NAMALWA (cell line): ENCODE results near the gene IGBP1.
A peak's percentile ranks its signal among the peaks of the same experiment; 100 is the strongest.
"Not testable (repeated sequence)": the region's sequence is repeated elsewhere in the genome, so short reads cannot be mapped to it uniquely, and the experiment has no call there.

Experiments
- DNase-seq: peaks from one replicate; pipeline ENCODE4 v3.0.0-alpha.2; 2015; ENCODE audit warnings: low spot score

The IGBP1 gene

GRCh38 chrX:70133303-70134115 lies at the start of gene IGBP1:
IGBP1 (plus strand) TSS chrX:70133447; CDS start chrX:70133948, 501 bp downstream.
- peak; percentile 93 for DNase-seq

GRCh38 chrX:70084592-70085240 lies 48.5 kb upstream of the IGBP1 start:
- DNase-seq: no peak

- DNase-seq: no peak
These were observed 45.2 kb upstream of the IGBP1 start for GRCh38 chrX:70087857-70088630.

DNA sequence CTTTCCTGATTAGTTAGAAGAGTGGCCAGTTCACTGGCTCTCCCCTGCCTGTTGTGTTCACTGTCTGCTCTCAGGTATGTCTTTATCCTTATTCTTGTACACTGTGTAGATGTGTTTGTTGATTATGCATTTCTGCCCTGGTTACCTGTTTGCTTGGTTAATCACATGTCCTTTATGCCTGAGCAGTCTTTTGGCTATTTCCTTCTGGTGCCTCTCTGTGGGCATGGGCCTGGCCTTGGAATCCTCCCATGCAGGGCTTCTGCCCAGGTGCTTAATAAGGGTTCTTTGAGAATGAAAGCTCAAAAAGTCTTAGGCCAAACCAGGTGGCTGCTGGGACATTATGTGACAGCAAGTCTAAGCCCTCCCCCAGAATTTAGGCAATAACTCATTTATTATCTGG lies 44.5 kb upstream of the IGBP1 start:
- DNase-seq: no peak

GRCh38 chrX:70089604-70090297 lies 43.5 kb upstream of the IGBP1 start:
- DNase-seq: no peak

- no peak for DNase-seq
These were observed 41.0 kb upstream of the IGBP1 start for GRCh38 chrX:70092247-70092646.

DNA sequence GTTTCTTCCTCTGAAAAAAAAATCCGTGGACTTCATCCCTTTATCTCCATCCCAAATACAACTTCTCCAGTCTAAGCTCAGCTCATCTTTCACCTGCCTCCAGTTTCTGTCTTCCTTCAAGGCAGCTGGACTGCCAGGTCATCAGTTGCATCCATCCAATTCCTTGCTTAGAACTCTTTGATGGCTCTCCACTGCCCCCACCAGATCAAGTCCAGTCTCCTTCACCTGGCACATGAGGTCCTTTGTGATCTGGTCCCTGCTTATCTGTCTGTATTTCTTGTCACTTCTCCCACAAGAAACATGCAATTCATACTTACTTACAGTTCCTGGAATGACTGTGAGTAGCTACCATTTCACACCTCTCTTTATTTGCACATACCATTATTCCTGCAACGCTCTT lies 37.2 kb upstream of the IGBP1 start:
- DNase-seq: no peak

GRCh38 chrX:70105229-70105628 lies 28.0 kb upstream of the IGBP1 start:
- no peak for DNase-seq

GRCh38 chrX:70111436-70112026 lies 21.7 kb upstream of the IGBP1 start:
- DNase-seq: not testable (repeated sequence)

DNA sequence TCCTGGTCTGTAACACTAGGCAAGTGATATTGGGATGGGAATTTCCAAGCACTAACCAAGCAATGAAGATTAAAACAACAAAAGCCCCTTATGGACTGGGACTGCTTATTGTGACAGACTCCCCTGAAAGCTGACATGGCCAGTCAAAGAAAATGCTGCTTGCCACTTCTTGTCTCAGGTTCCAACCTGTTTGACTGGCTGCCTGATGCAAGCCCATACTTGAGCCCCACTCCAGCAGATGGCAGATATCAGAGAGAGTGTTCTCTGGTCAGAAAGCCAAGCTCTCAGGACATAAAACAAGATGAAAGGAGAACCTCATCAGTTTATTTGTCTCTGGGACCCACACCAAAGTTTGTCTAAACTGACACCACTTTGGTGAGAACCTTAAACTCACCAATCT lies 15.5 kb upstream of the IGBP1 start:
- DNase-seq: no peak

- DNase-seq: not testable (repeated sequence)
These were observed 10.2 kb upstream of the IGBP1 start for GRCh38 chrX:70123014-70123413.

DNA sequence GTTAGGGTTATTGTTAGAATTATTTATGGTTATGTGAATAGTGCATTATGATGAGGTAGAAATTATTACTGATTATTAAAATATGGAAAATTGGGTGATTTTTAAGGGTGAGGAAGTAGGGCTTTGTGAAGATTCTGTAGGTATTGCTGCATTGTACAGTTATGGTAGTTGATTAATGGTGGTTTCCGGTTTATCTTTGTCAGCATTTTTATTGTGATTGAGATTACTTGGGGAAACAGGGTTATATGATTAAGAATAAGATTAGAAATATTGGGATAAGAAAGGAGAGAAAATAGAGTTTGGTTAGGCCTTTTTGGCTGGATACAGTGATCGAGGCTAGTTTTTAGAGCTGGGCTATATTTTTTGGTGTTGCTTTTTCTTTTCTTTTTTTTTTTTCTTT lies 8.6 kb upstream of the IGBP1 start:
- DNase-seq: no peak

DNA sequence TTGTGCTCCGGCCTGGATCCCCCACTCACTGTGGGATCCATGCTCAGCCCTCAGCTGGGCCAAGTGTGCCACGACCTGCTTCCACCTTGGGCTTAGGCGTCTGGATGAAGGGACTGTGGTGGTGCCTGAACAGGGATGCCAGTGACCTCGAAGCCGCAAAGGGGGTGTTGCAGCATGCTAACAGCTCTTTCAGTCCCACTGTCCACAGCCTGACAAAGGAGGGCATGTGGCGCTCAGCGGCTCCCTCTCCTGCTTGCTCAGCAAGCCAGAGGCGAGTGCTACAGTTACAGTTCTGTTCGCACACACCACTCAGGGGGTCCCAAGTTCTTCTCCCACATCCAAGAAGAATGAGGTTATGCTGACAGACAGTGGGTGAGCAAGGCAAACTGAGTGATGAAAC lies 5.2 kb upstream of the IGBP1 start:
- no peak for DNase-seq

- no peak for DNase-seq
These were observed 3.4 kb upstream of the IGBP1 start for GRCh38 chrX:70129816-70130215.

GRCh38 chrX:70132224-70132623 lies 1.0 kb upstream of the IGBP1 start:
- peak; percentile 39 for DNase-seq

DNA sequence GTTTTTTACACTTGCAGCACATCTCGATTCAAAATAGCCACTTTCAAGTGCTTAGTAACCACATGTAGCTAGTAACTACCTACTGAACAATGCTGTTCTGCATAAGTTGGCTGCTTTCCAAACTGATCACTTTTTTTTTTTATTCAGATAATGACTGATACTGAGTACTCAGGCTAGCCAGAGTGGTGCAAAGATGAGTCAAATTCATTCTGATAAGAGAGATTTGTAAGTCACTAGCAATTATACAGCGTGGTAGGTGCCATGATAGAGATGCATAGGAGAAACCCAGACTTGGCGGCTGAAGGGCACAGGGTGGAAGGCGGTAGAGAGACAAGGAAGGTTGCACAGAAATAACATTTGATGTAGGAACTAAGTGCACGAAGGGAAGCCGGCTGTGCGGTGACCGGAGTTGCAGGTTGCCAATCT lies 357 bp upstream of the IGBP1 start:
- no peak for DNase-seq

DNA sequence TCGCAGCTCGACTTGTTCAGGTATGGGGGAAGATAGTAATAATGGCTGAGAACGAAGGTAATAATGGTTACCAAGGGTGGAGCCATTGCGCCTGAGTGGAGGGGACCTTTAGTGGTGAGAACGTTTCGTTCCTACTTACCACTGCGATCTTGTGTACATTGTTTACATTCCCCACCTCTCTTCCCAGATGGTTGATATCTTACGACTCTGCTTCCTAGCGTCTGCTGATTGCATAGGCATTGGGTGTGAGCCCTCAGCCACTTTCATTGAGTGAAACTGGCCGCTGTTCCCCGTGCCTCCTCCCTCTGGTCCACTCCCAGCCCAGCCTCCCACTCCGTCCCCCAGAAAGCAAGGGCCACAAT lies 850 bp downstream of the IGBP1 start:
- no peak for DNase-seq

- no peak for DNase-seq
These were observed 5.4 kb downstream of the IGBP1 start for GRCh38 chrX:70138622-70139021.

- no peak for DNase-seq
These were observed 6.5 kb downstream of the IGBP1 start for GRCh38 chrX:70139736-70140135.

GRCh38 chrX:70141373-70141772 lies 8.1 kb downstream of the IGBP1 start:
- no peak for DNase-seq

- no peak for DNase-seq
These were observed 33.6 kb downstream of the IGBP1 start for GRCh38 chrX:70166601-70167590.
